ENCODE results near the gene APOL4. TPM values are rescaled to one million over a fixed set of nuclear protein-coding genes. Genes with fewer than 3 reads are reported as not detected.
A peak's percentile ranks its signal among the peaks of the same experiment; 100 is the strongest.
"Not testable (repeated sequence)": the region's sequence is repeated elsewhere in the genome, so short reads cannot be mapped to it uniquely, and the experiment has no call there.

The APOL4 gene
- total RNA-seq, 4 donors from 2014 or later: 3.3 to 7.9 (median 6.4) TPM

- DNase-seq (ENCODE audit: low spot score in 2 of 2): no peak
- Histone ChIP-seq H3K27ac (no peak overlapping the region), H3K9me3 (no peaks in the 10 kb centered on the region), H3K36me3 (no peaks in the 10 kb centered on the region), H3K4me1 (peaks cover 3% of the 10 kb centered on the region), H3K27me3 (no peaks in the 10 kb centered on the region), H3K4me3 (no peak overlapping the region)
- WGBS: 100% methylated on average over 1 of the region's 1 CpG
- TF ChIP-seq CTCF (IDR thresholded peaks at IDR 0.05) (no peak), POLR2AphosphoS5 (IDR thresholded peaks at IDR 0.05) (no peak), EP300 (IDR thresholded peaks at IDR 0.05) (no peak), POLR2A (IDR thresholded peaks at IDR 0.05) (no peak)
Observed at GRCh38 chr22:36208914-36209313, 7.3 kb upstream of the APOL4 start.

GRCh38 chr22:36208162-36208765 lies 6.7 kb upstream of the APOL4 start:
- WGBS: 18% methylated on average over 1 of the region's 1 CpG

GRCh38 chr22:36206255-36206654 lies 4.6 kb upstream of the APOL4 start:
- TF ChIP-seq POLR2A (IDR thresholded peaks at IDR 0.05): no peak
- TF ChIP-seq CTCF (IDR thresholded peaks at IDR 0.05): no peak
- TF ChIP-seq POLR2AphosphoS5 (IDR thresholded peaks at IDR 0.05): no peak
- TF ChIP-seq EP300 (IDR thresholded peaks at IDR 0.05): no peak
- Histone ChIP-seq H3K27me3 (no peaks in the 10 kb centered on the region), H3K4me1 (peaks cover 22% of the 10 kb centered on the region), H3K4me3 (no peak overlapping the region), H3K27ac (no peak overlapping the region), H3K36me3 (no peaks in the 10 kb centered on the region), H3K9me3 (no peaks in the 10 kb centered on the region)
- 93% methylated on average over 1 of the region's 1 CpG for WGBS
- DNase-seq (ENCODE audit: low spot score in 2 of 2): no peak

More at GRCh38 chr22:36208162-36208765, 6.7 kb upstream of the APOL4 start:
- H3K27me3 ChIP-seq: no peaks in the 10 kb centered on the region
- H3K9me3 ChIP-seq: no peaks in the 10 kb centered on the region
- no peak overlapping the region for H3K27ac ChIP-seq
- TF ChIP-seq POLR2A (IDR thresholded peaks at IDR 0.05): no peak
- no peak for TF ChIP-seq POLR2AphosphoS5 (IDR thresholded peaks at IDR 0.05)
- no peak for TF ChIP-seq EP300 (IDR thresholded peaks at IDR 0.05)
- H3K4me3 ChIP-seq: no peak overlapping the region
- no peak for DNase-seq (ENCODE audit: low spot score in 2 of 2)
- H3K4me1 ChIP-seq: peaks cover 8% of the 10 kb centered on the region
- H3K36me3 ChIP-seq: no peaks in the 10 kb centered on the region

- H3K27ac ChIP-seq; H3K9me3 ChIP-seq; DNase-seq (ENCODE audit: low spot score in 2 of 2); H3K4me3 ChIP-seq; H3K36me3 ChIP-seq; H3K27me3 ChIP-seq: not testable (repeated sequence)
- H3K4me1 ChIP-seq: peaks cover 22% of the 10 kb centered on the region
- 84% methylated on average over 5 of the region's 5 CpGs for WGBS
Observed at GRCh38 chr22:36205573-36205972, 4.0 kb upstream of the APOL4 start.

- no peak for DNase-seq (ENCODE audit: low spot score in 2 of 2)
- Histone ChIP-seq H3K27ac (no peak overlapping the region), H3K36me3 (no peaks in the 10 kb centered on the region), H3K4me1 (peaks cover 22% of the 10 kb centered on the region), H3K9me3 (no peaks in the 10 kb centered on the region), H3K4me3 (no peak overlapping the region), H3K27me3 (no peaks in the 10 kb centered on the region)
- TF ChIP-seq POLR2A (IDR thresholded peaks at IDR 0.05) (no peak), EP300 (IDR thresholded peaks at IDR 0.05) (no peak), POLR2AphosphoS5 (IDR thresholded peaks at IDR 0.05) (no peak), CTCF (IDR thresholded peaks at IDR 0.05) (no peak)
- WGBS: 72% methylated on average over 6 of the region's 6 CpGs
Observed at GRCh38 chr22:36204632-36205015, 3.0 kb upstream of the APOL4 start.

- H3K36me3 ChIP-seq: no peaks in the 10 kb centered on the region
- no peaks in the 10 kb centered on the region for H3K27me3 ChIP-seq
- H3K4me1 ChIP-seq: peaks cover 22% of the 10 kb centered on the region
- TF ChIP-seq EP300 (IDR thresholded peaks at IDR 0.05) (no peak), CTCF (IDR thresholded peaks at IDR 0.05) (no peak), POLR2AphosphoS5 (IDR thresholded peaks at IDR 0.05) (no peak), POLR2A (IDR thresholded peaks at IDR 0.05) (no peak)
- H3K9me3 ChIP-seq: no peaks in the 10 kb centered on the region
- H3K4me3 ChIP-seq: no peak overlapping the region
- no peak for DNase-seq (ENCODE audit: low spot score in 2 of 2)
- 83% methylated on average over 8 of the region's 8 CpGs for WGBS
- H3K27ac ChIP-seq: no peak overlapping the region
Observed at GRCh38 chr22:36204001-36204631, 2.5 kb upstream of the APOL4 start.

- not testable (repeated sequence) for H3K9me3 ChIP-seq, H3K36me3 ChIP-seq, H3K27me3 ChIP-seq, H3K27ac ChIP-seq, H3K4me3 ChIP-seq
- 71% methylated on average over 7 of the region's 7 CpGs for WGBS
- peaks cover 22% of the 10 kb centered on the region for H3K4me1 ChIP-seq
- DNase-seq (ENCODE audit: low spot score in 2 of 2): peak in 1 of 2 donors; percentile 46
Observed at GRCh38 chr22:36203441-36203840, 1.8 kb upstream of the APOL4 start.

GRCh38 chr22:36202906-36203305 lies 1.3 kb upstream of the APOL4 start:
- H3K4me1 ChIP-seq: peaks cover 24% of the 10 kb centered on the region
- not testable (repeated sequence) for H3K27me3 ChIP-seq; H3K9me3 ChIP-seq; H3K27ac ChIP-seq; H3K36me3 ChIP-seq; H3K4me3 ChIP-seq; DNase-seq (ENCODE audit: low spot score in 2 of 2)
- WGBS: 59% methylated on average over 8 of the region's 8 CpGs

GRCh38 chr22:36201025-36201424 lies 584 bp downstream of the APOL4 start:
- H3K36me3 ChIP-seq; H3K27ac ChIP-seq; H3K9me3 ChIP-seq; H3K27me3 ChIP-seq; DNase-seq (ENCODE audit: low spot score in 2 of 2): not testable (repeated sequence)
- peaks cover 43% of the 10 kb centered on the region for H3K4me1 ChIP-seq
- WGBS: no CpG with 5 or more reads among the region's 5 CpGs
- H3K4me3 ChIP-seq: peak overlapping the region; percentile 28
